HFF-Myc (cell line): Measurements from ENCODE around the gene TAF3.

Experiments
- DNase-seq: peaks from one replicate; pipeline ENCODE4 v3.0.0-alpha.2; 2011; ENCODE audit warnings: low read depth; ENCODE audit errors: extremely low read depth
- H3K4me3 ChIP-seq: replicated peaks from 2 replicates; pipeline ENCODE4 v1.5.1; 2011; ENCODE audit warnings: low read depth, mild to moderate bottlenecking, control low read depth, low read length
- TF ChIP-seq, protein P1 (sequence below): IDR thresholded peaks from 2 replicates; pipeline ENCODE4 v1.5.1; 2012; ENCODE audit warnings: mild to moderate bottlenecking, low read depth, low read length, control low read depth; ENCODE audit errors: missing control alignments

TAF3 gene

DNA sequence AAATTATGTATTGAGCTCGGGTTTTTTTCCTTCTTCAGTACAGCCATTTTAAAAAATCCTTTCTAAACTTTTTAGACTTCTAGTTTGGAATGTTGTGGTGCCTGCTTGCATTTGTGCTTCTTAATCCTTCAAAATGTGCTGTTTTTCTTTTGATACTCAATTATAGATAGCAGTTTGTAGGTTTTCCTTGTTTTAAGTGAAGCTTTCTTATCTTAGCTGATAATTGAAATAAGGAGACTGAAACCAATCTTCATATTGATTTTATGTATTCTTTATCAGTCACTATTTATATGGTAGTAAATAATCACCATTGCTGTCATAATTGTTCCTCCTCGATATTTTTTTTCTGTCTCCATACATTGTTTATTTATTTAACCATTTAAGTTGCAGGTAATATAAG, 56.6 kb downstream of the TAF3 start:
- no peak overlapping the region for H3K4me3 ChIP-seq
- TF ChIP-seq, protein P1, sequence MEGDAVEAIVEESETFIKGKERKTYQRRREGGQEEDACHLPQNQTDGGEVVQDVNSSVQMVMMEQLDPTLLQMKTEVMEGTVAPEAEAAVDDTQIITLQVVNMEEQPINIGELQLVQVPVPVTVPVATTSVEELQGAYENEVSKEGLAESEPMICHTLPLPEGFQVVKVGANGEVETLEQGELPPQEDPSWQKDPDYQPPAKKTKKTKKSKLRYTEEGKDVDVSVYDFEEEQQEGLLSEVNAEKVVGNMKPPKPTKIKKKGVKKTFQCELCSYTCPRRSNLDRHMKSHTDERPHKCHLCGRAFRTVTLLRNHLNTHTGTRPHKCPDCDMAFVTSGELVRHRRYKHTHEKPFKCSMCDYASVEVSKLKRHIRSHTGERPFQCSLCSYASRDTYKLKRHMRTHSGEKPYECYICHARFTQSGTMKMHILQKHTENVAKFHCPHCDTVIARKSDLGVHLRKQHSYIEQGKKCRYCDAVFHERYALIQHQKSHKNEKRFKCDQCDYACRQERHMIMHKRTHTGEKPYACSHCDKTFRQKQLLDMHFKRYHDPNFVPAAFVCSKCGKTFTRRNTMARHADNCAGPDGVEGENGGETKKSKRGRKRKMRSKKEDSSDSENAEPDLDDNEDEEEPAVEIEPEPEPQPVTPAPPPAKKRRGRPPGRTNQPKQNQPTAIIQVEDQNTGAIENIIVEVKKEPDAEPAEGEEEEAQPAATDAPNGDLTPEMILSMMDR: no peak
- no peak for DNase-seq

DNA sequence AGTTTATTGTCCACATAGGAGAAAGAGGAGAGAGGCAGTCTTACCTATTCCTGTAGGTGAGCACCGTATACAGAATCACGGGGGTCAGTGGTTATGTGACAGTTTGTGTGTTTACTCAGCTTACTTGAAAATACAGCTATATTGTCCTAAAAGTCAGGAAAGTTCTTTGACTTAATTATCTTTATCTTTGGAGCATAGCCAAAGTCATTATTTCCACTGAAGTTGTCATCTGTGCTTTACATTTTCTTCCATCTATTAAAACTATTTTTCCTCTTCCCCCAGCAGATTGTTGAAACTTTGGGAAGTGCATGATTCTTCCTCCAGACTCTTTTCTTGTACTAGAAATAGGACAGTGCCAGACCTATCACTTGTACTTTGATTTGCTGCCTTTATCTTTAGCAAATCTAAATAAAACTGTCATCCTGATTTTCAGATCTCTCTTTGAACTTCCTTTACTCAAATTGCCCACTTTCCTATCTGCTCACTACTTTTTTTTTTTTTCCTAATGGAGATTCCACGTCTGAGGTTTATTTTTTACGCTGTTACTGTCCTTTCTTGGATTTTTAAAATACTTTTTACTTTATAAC, 58.3 kb downstream of the TAF3 start:
- no peak for DNase-seq
- H3K4me3 ChIP-seq: no peak overlapping the region
- TF ChIP-seq, protein P1: no peak

- no peak for DNase-seq
- TF ChIP-seq, protein P1: no peak
- no peak overlapping the region for H3K4me3 ChIP-seq
These were observed 62.8 kb downstream of the TAF3 start for GRCh38 chr10:7881119-7881518.

- no peak overlapping the region for H3K4me3 ChIP-seq
- TF ChIP-seq, protein P1: no peak
- no peak for DNase-seq
These were observed 67.8 kb downstream of the TAF3 start for GRCh38 chr10:7886056-7886455.

DNA sequence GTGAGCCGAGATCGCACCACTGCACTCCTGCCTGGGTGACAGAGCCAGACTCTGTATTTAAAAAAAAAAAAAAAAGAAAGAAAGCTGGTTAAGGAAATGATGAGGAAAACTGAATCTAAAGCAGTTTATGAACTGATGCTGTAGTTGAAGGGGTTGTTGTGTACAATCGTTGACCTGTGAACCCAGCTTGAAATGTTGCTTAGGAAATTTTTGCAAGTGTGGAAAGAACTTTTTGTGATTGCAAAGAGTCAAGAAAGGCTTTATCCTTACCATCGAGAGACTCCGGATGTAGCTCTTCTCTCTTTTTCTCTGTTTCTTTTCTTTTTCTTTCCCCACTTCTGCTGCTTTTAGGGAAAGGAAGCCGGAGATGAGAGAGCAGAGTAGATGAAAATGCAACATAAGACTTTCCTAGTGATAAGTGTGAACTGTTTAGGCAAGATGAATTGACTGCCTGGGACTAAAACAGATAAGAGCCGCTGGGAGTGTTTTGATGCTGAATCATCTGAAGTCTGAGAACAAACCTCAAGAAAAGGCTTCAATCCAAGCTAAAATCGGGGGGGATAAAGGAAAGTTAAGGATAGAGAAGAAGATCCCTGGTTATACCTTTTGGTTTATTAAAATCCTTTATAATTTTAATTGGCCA, 69.0 kb downstream of the TAF3 start:
- H3K4me3 ChIP-seq: no peak overlapping the region
- DNase-seq: no peak
- TF ChIP-seq, protein P1: no peak

DNA sequence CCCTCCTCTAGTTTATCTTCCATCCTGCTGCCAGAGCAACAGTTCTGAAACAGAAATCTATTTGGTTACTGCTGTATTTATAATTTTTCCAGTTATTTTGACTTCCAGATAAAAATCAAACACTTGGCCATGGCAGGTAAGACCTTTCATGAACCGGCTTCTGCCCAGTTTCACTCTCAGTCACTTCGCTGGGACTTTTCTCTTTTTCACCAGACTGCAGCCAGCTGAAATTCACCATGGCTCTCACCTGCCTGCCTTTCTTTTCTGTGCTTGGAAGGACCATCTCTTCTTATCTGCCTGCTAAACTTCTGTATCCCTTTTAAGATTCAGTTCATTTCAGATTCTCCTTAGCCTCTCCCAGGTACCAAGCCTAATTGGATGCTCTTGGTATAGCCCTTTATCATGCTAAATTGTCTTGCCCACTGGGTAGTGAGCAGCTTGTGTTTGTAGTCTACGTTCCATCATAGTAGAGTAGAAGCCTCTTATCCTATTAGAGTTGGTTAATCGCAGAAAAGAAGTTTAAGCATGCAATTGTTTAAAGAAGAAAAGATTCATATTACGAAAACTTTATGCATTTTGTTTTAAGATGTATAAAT, 71.7 kb downstream of the TAF3 start:
- TF ChIP-seq, protein P1: no peak
- no peak overlapping the region for H3K4me3 ChIP-seq
- DNase-seq: no peak
